Stimulated activated CD8-positive, alpha-beta memory T cell treated with anti-CD3 and anti-CD28 coated beads, Interleukin-4, amount 100 ng/mL, for 48 hours (primary cell): Measurements from ENCODE around the gene EVA1A.

Experiments
- DNase-seq: peaks from one replicate; pipeline ENCODE4 v3.0.0-alpha.2; 2020

Gene EVA1A

GRCh38 chr2:75589391-75590105 lies 28.8 kb upstream of the EVA1A start:
- DNase-seq: no peak

DNA sequence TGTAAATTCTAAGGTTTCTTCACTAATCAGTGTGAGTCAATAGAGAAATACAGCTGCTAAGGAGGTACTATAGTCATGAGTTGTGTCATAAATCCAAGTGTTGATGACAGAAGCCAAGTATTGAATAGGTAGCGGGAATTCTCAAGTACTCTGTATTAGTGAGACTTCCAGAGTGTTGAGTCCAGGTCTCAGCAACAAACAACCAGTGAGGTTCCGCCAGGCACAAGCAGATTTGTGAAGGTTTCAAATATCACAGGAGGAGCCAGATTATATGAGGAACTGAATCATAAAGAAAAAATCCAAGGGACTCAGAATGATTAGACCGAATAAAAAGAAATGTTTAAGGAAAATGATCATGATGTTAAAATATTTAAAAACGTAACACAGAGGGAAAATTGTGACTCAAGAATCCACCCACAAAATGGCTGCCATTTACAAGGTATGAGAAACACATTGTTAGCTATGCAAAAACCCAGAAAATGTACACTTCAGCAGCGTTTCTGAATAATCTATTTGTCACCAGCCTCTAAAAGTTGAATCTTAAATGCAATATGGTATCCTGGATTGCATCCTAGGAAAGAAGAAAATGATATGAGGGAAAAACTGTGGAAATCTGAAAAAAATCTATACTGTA lies 27.3 kb upstream of the EVA1A start:
- DNase-seq: no peak

DNA sequence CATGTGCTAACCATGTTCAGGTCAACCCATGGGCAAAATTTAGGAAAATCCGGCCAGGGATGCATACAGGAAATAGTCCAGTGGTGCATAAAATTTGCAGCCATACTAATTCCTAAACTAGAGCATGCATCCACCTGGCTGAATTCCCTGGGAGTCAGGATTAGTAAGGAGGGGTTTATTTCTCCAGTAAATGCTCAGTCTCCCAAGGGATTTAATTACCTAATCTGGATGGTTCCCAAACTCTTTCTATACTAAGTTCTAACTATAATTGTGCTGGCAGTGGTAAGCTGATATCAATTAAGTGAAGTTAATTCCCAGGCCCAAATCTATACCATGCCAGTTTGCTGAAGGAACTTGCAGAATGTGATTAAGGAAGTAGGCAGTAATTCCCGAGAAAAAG lies 26.2 kb upstream of the EVA1A start:
- no peak for DNase-seq

GRCh38 chr2:75582840-75583239 lies 22.1 kb upstream of the EVA1A start:
- DNase-seq: no peak

DNA sequence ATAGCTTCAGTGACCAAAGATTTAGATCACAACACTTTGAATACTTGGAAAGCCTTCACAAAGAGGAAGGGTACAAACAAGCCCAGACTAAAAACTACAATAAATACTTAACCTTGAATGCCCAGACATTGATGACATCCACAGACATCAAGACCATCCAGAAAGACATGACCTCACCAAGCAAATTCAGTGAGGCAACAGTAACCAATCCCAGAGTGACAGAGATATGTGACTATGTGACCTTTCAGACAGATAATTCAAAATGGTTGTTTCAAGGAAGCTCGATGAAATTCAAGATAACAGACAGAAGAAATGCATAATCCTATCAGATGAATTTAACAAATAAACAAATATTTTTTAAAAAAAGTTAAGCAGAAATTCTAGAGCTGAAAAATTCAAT lies 19.9 kb upstream of the EVA1A start:
- no peak for DNase-seq

- no peak for DNase-seq
Measured at GRCh38 chr2:75580156-75580555, 19.4 kb upstream of the EVA1A start.

DNA sequence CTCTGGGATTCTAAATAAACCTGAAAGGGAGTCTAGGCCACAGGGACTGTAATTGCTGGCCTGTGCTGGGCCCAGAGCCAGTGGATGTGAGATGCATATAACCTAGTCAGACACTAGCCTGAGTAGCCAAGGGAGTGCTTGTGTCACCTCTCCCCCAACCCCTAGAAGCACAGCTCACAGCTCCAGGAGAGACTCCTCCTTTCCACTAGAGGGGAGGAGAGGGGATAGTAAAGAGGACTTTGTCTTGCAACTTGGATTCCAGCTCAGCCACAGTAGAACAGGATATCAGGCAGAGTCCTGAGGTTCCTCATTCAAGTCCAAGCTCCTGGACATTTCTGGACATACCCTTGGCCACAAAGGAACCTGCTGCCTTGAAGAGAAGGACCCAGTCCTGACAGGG lies 18.4 kb upstream of the EVA1A start:
- DNase-seq: no peak

DNA sequence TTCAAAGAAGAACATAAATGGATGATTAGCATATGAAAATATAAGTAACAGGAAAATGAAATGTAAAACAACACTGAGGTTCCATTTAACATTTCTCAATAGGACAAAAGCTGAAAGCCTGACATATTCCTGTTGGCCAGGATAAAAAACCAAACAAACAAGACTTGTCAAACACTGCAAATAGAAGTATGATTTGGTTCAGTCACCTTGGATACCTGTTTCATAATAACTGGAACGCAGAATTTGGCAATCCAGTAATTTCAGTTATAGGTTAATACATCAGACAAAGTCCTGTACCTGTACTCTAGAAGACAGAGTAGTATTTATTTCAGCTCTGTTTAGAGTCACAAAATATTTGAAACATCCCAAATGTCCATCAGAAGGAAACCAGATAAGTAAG lies 16.5 kb upstream of the EVA1A start:
- no peak for DNase-seq

- DNase-seq: no peak
Measured at GRCh38 chr2:75574106-75574505, 13.4 kb upstream of the EVA1A start.

DNA sequence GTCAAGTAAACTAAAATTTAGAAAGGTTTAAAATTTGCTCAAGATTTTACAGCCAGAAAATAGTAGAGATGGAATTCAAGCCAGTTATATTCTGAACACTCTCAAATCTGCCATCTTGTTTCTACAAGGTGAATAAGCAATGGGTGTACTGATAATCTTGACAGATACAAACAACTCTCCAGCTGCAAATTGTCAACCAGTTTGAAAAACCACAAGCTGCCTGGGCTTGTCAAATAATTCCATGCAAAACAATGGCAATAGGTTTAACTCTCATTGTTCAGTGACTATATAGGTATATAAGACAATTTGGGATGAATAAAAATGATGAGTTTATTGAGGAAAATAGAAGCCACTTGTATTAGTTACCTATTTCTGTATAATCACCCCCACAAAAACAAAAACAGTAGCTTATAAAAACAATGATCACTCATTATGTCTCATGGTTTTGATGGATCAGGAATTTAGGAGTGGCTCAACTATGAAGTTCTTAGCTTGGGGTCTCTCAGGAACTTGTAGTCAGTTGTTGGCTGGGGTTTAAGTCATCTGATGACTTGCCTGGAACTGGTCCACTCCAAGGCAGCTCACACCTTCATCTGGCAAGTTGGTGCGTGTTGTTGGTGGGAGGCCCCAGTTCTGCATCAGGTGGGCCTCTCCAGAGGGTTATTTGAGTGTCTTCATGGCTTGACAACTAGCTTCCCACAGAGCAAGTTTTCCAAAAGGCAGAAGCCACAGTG lies 12.6 kb upstream of the EVA1A start:
- no peak for DNase-seq

GRCh38 chr2:75571730-75572430 lies 11.1 kb upstream of the EVA1A start:
- no peak for DNase-seq

GRCh38 chr2:75570948-75571729 lies 10.4 kb upstream of the EVA1A start:
- no peak for DNase-seq

GRCh38 chr2:75570024-75570947 lies 9.5 kb upstream of the EVA1A start:
- DNase-seq: no peak

DNA sequence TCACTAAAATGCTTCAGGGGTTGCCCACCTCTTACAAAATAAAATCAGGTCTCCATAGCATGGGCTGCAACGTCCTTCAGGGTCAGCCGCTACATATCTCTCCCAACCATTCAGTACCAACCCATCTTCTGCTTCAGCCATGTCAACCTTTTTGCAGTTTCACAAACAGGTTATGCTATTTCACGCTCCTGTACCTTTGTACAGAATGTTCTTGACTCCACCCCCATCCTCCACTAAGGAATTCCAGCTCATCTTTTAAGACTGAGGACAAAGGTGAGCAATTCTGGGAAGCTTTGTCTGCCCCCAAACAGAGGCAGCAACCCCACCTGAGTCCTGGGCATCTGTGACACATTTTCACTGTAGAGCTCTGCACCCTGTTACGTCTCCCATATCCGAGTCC lies 8.8 kb upstream of the EVA1A start:
- DNase-seq: no peak

GRCh38 chr2:75568174-75568573 lies 7.4 kb upstream of the EVA1A start:
- no peak for DNase-seq

DNA sequence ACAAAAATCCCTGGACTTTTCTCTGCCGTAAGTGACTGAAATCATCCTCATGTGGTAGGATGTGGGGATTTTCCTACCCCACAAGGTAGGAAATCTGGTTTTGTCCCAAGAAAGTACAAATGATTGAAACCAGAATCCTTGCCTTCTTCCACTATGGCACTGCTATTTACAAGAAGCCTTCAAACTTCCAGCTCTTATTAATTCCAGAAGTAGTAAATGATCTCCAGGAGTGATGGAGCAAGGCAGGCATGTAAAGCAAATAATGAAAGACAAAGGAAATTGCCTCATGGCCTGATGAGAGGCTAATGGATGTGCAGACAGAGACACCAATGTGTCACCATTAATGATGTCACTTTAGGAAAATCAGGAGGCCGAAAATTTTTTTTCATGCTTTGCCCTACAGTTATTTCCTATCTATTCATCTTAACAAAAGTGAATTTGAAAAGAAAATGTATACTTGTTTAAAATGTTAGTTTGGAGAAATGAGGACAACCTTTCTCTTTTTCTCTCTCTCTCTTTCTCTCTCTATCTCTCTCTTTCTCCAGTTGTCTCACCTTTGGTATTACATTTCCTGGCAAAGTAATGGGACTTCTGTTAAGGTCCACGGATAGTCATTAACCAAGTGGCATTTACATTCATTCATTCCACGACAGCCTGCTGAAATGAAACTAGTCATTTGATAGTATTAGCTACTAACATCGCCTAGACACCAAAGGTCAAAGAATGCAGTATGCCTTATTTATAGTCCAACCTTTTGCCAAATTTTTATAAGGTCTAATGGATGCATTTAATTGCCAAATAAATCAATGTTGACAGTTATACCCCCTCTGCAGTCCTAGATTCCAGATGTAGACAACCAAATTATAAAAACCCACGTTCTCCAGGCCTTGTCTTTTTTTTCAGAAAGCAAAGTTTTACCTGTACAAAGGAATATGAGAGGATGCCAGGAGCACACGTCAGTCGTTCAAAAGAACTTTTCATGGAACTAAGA lies 5.0 kb upstream of the EVA1A start:
- no peak for DNase-seq

DNA sequence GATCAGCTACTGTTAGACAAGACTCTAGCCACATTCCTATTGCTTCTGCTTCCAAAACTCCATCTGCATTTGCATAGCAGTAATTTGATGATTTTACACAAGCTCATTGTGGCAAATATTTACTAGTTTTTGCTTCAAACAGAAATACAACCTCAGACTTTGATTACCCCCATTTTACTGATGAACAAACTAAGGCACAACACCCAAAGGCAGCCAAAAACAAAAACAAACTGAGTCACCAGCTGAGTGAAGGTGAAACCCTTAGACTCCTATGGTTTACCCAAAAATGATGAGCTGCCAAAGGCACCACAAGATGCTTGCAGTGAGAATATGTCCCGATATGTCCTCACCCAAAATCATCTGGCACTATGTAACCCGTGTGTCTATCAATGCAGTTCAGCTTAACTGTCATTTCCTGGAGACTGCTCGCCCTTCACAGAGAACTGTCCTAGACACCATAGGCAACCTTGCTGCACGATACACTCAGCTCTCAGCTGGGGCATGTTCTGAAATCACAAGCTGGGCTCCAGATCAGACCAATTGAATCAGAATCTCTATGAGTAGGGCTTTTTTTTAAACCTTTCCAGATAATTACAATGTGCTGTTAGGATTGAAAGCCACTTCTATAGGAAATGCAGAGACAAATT lies 4.1 kb upstream of the EVA1A start:
- no peak for DNase-seq

- DNase-seq: no peak
Measured at GRCh38 chr2:75564026-75564688, 3.4 kb upstream of the EVA1A start.

DNA sequence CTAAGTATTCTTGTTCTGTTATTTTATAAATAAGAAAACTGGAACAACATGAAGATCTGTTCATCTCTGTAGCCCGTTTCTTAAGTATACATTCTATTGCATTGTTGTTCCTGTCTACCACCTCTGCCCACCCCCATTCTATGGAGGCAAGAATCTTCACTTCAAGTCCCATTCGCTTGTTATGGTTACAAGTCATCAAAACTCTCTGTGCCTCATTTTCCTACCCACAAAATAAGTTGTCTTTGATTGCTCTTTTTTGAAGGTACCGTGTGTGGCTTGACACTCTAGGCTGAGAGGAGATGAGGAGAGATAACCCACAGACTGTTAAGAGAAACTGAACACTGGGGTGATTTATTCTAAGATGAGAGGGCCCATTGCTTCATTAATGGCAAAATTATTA lies 2.9 kb upstream of the EVA1A start:
- DNase-seq: no peak
